ENCODE results near the gene HOXD13. TPM values are rescaled to one million over a fixed set of nuclear protein-coding genes. Genes with fewer than 3 reads are reported as not detected.
A peak's percentile ranks its signal among the peaks of the same experiment; 100 is the strongest.

The HOXD13 gene
- total and polyA plus RNA-seq, 2 donors (not counting 1 experiment from before 2014, with no cell fraction given): not detected

GRCh38 chr2:176088048-176088936, 4.2 kb upstream of the HOXD13 start:
- no peak overlapping the region for H3K9ac ChIP-seq (ENCODE audit: insufficient read depth, low read length)
- no peak overlapping the region for H2AFZ ChIP-seq (ENCODE audit: low read length)
- no peak overlapping the region for H3K27ac ChIP-seq (ENCODE audit: insufficient read depth, low read length)
- no peaks in the 10 kb centered on the region for H3K36me3 ChIP-seq (ENCODE audit: control insufficient read depth, insufficient read depth, low read length)
- TF ChIP-seq EZH2 (IDR thresholded peaks at IDR 0.05; ENCODE audit: low read length, missing control alignments): peak; percentile 51
- TF ChIP-seq CTCF (conservative IDR thresholded peaks at IDR 0.05 in 1 of 2, IDR thresholded peaks at IDR 0.05 in 1 of 2; ENCODE audit: low read depth in 1 of 2, low read length in 2 of 2): peak; percentile 79 to 81
- peak; percentile 34 to 42 for DNase-seq (ENCODE audit: low read depth in 2 of 2)
- no peaks in the 10 kb centered on the region for H3K4me1 ChIP-seq (ENCODE audit: control insufficient read depth, extremely low read depth, insufficient read depth, low read length)
- peak overlapping the region; percentile 1 for H3K4me2 ChIP-seq (ENCODE audit: extremely low read depth, insufficient read depth, low read length)
- H3K79me2 ChIP-seq (ENCODE audit: control insufficient read depth, insufficient read depth, low read length): no peaks in the 10 kb centered on the region
- H4K20me1 ChIP-seq (ENCODE audit: control insufficient read depth, extremely low read depth, insufficient read depth, low read length): no peaks in the 10 kb centered on the region
- H3K27me3 ChIP-seq (ENCODE audit: control insufficient read depth, insufficient read depth, low read length): peaks cover 83% of the 10 kb centered on the region
- H3K4me3 ChIP-seq (replicated peaks in 1 of 4; ENCODE audit: control extremely low read depth in 1 of 4, insufficient read depth in 1 of 4, low read depth in 3 of 4, low read length in 4 of 4): peak overlapping the region in 1 of 4 experiments; percentile 19
- no peaks in the 10 kb centered on the region for H3K9me3 ChIP-seq (ENCODE audit: control insufficient read depth, insufficient read depth, low read depth, low read length)

- no peaks in the 10 kb centered on the region for H3K4me1 ChIP-seq (ENCODE audit: control insufficient read depth, extremely low read depth, insufficient read depth, low read length)
- no peak overlapping the region for H3K4me2 ChIP-seq (ENCODE audit: extremely low read depth, insufficient read depth, low read length)
- H3K4me3 ChIP-seq (replicated peaks in 1 of 4; ENCODE audit: control extremely low read depth in 1 of 4, insufficient read depth in 1 of 4, low read depth in 3 of 4, low read length in 4 of 4): no peak overlapping the region
- H3K79me2 ChIP-seq (ENCODE audit: control insufficient read depth, insufficient read depth, low read length): no peaks in the 10 kb centered on the region
- no peak overlapping the region for H3K27ac ChIP-seq (ENCODE audit: insufficient read depth, low read length)
- peaks cover 85% of the 10 kb centered on the region for H3K27me3 ChIP-seq (ENCODE audit: control insufficient read depth, insufficient read depth, low read length)
- no peak overlapping the region for H3K9ac ChIP-seq (ENCODE audit: insufficient read depth, low read length)
- H3K9me3 ChIP-seq (ENCODE audit: control insufficient read depth, insufficient read depth, low read depth, low read length): no peaks in the 10 kb centered on the region
- H3K36me3 ChIP-seq (ENCODE audit: control insufficient read depth, insufficient read depth, low read length): no peaks in the 10 kb centered on the region
- H2AFZ ChIP-seq (ENCODE audit: low read length): no peak overlapping the region
- no peaks in the 10 kb centered on the region for H4K20me1 ChIP-seq (ENCODE audit: control insufficient read depth, extremely low read depth, insufficient read depth, low read length)
- TF ChIP-seq EZH2 (IDR thresholded peaks at IDR 0.05; ENCODE audit: low read length, missing control alignments) (no peak), CTCF (conservative IDR thresholded peaks at IDR 0.05 in 1 of 2, IDR thresholded peaks at IDR 0.05 in 1 of 2; ENCODE audit: low read depth in 1 of 2, low read length in 2 of 2) (no peak)
- no peak for DNase-seq (ENCODE audit: low read depth in 2 of 2)
Observed at GRCh38 chr2:176088937-176089842, 3.3 kb upstream of the HOXD13 start.

- H2AFZ ChIP-seq (ENCODE audit: low read length): no peak overlapping the region
- no peak overlapping the region for H3K4me2 ChIP-seq (ENCODE audit: extremely low read depth, insufficient read depth, low read length)
- H4K20me1 ChIP-seq (ENCODE audit: control insufficient read depth, extremely low read depth, insufficient read depth, low read length): no peaks in the 10 kb centered on the region
- no peak overlapping the region for H3K4me3 ChIP-seq (replicated peaks in 1 of 4; ENCODE audit: control extremely low read depth in 1 of 4, insufficient read depth in 1 of 4, low read depth in 3 of 4, low read length in 4 of 4)
- H3K9me3 ChIP-seq (ENCODE audit: control insufficient read depth, insufficient read depth, low read depth, low read length): no peaks in the 10 kb centered on the region
- no peaks in the 10 kb centered on the region for H3K79me2 ChIP-seq (ENCODE audit: control insufficient read depth, insufficient read depth, low read length)
- no peak for DNase-seq (ENCODE audit: low read depth in 2 of 2)
- TF ChIP-seq CTCF (conservative IDR thresholded peaks at IDR 0.05 in 1 of 2, IDR thresholded peaks at IDR 0.05 in 1 of 2; ENCODE audit: low read depth in 1 of 2, low read length in 2 of 2) (no peak), EZH2 (IDR thresholded peaks at IDR 0.05; ENCODE audit: low read length, missing control alignments) (no peak)
- no peak overlapping the region for H3K9ac ChIP-seq (ENCODE audit: insufficient read depth, low read length)
- peaks cover 86% of the 10 kb centered on the region for H3K27me3 ChIP-seq (ENCODE audit: control insufficient read depth, insufficient read depth, low read length)
- no peaks in the 10 kb centered on the region for H3K36me3 ChIP-seq (ENCODE audit: control insufficient read depth, insufficient read depth, low read length)
- no peak overlapping the region for H3K27ac ChIP-seq (ENCODE audit: insufficient read depth, low read length)
- H3K4me1 ChIP-seq (ENCODE audit: control insufficient read depth, extremely low read depth, insufficient read depth, low read length): no peaks in the 10 kb centered on the region
Observed at GRCh38 chr2:176089843-176090395, 2.6 kb upstream of the HOXD13 start.

Data from fibroblast of lung (primary cell).